H1 (cell line): ENCODE measurements around the gene ITM2B. TPM values are rescaled to one million over a fixed set of nuclear protein-coding genes. Genes with fewer than 3 reads are reported as not detected.

Experiments
- CTCF ChIA-PET: fragments of 300-600 bp; sonication (Branson Sonifier 250); formaldehyde crosslinking; loops from one replicate; lab custom pipeline; 2021; ENCODE audit not compliant: partially characterized antibody; lab: Charles Lee
- POLR2A ChIA-PET: fragments of 300-600 bp; sonication (Branson Sonifier 250); formaldehyde crosslinking; loops from one replicate; lab custom pipeline; 2021; ENCODE audit warnings: inconsistent platforms; ENCODE audit not compliant: partially characterized antibody; lab: Charles Lee
- DNase-seq, 2 experiments: peaks; one replicate each; pipeline versions ENCODE4 v3.0.0 to v3.0.0-alpha.2; 2010 to 2022; ENCODE audit warnings: low spot score in 2 of 2, low read depth in 1 of 2, mixed read lengths in 1 of 2
- FAIRE-seq: peaks from 2 replicates; lab custom pipeline; 2011; peaks lifted over from hg19 to GRCh38; lab: Jason Lieb, UNC
- H2AFZ ChIP-seq: 2 replicates; pipeline ENCODE4 v1.8.1; 2012; ENCODE audit warnings: low read length, inconsistent platforms
- H2AK5ac ChIP-seq: 2 replicates; pipeline ENCODE4 v1.6.1; 2013; ENCODE audit warnings: low read depth, low read length
- H2BK120ac ChIP-seq: replicated peaks from 2 replicates; pipeline ENCODE3; 2013; ENCODE audit warnings: low read depth, low read length, inconsistent platforms
- H2BK12ac ChIP-seq: 2 replicates; pipeline ENCODE4 v1.6.1; 2013; ENCODE audit warnings: low read depth, low read length
- H2BK15ac ChIP-seq: 2 replicates; pipeline ENCODE4 v1.6.1; 2013; ENCODE audit warnings: low read length
- H2BK20ac ChIP-seq: 2 replicates; pipeline ENCODE4 v1.6.1; 2013; ENCODE audit warnings: low read length
- H2BK5ac ChIP-seq: 2 replicates; pipeline ENCODE4 v1.6.1; 2013; ENCODE audit warnings: low read depth, low read length
- H3K14ac ChIP-seq: 2 replicates; pipeline ENCODE4 v1.6.1; 2013; ENCODE audit warnings: inconsistent platforms; ENCODE audit not compliant: insufficient read length
- H3K18ac ChIP-seq: 2 replicates; pipeline ENCODE4 v1.6.1; 2013; ENCODE audit warnings: low read length; ENCODE audit errors: extremely low read depth
- H3K23ac ChIP-seq: 2 replicates; pipeline ENCODE4 v1.6.1; 2013; ENCODE audit warnings: inconsistent platforms; ENCODE audit not compliant: insufficient read length
- H3K23me2 ChIP-seq: 2 replicates; pipeline ENCODE4 v1.6.1; 2013; ENCODE audit warnings: low read depth, low read length
- H3K27ac ChIP-seq: 2 replicates; pipeline ENCODE4 v1.6.1; 2011; ENCODE audit warnings: low read depth, low read length, inconsistent platforms
- H3K27me3 ChIP-seq, 4 experiments: replicated peaks in 1 of 4; 1 replicate in 1 of 4; 2 replicates in 3 of 4; pipeline versions ENCODE4 v1.6.1 to v1.8.1; 2011 to 2013; ENCODE audit warnings: low read length in 3 of 4, mild to moderate bottlenecking in 3 of 4, inconsistent platforms in 2 of 4, mixed read lengths in 2 of 4, moderate library complexity in 1 of 4; ENCODE audit not compliant: control insufficient read depth in 3 of 4, insufficient read depth in 3 of 4; ENCODE audit errors: extremely low read depth in 1 of 4
- H3K36me3 ChIP-seq, 4 experiments: 2 replicates each; pipeline versions ENCODE4 v1.6.1 to v1.8.1; 2011 to 2013; ENCODE audit warnings: mild to moderate bottlenecking in 4 of 4, low read length in 3 of 4, moderate library complexity in 2 of 4, control low read depth in 1 of 4, inconsistent platforms in 1 of 4; ENCODE audit not compliant: insufficient read depth in 4 of 4, control insufficient read depth in 2 of 4
- H3K4ac ChIP-seq: replicated peaks from 2 replicates; pipeline ENCODE3; 2013; ENCODE audit warnings: low read length, low read depth, mixed read lengths, inconsistent platforms; ENCODE audit not compliant: insufficient read length
- H3K4me1 ChIP-seq, 4 experiments: replicated peaks in 1 of 4; 1 replicate in 1 of 4; 2 replicates in 3 of 4; pipeline versions ENCODE4 v1.6.1 to v1.8.1; 2011 to 2013; ENCODE audit warnings: low read length in 3 of 4, inconsistent platforms in 2 of 4, mixed read lengths in 1 of 4; ENCODE audit not compliant: insufficient read depth in 4 of 4, control insufficient read depth in 3 of 4
- H3K4me2 ChIP-seq, 2 experiments: 2 replicates each; pipeline versions ENCODE4 v1.6.1 to v1.8.1; 2011 to 2013; ENCODE audit warnings: low read depth in 2 of 2, low read length in 2 of 2, control low read depth in 1 of 2, inconsistent platforms in 1 of 2, mild to moderate bottlenecking in 1 of 2; ENCODE audit not compliant: insufficient read depth in 1 of 2
- H3K4me3 ChIP-seq, 4 experiments: fragments of 200-600, 300-600 bp in 1 of 4; sonication (generic), shearing (Covaris generic), sonication (Bioruptor Twin) in 1 of 4; 2 replicates each; pipeline versions ENCODE4 v1.5.1 to v1.8.1; 2011 to 2016; ENCODE audit warnings: low read length in 4 of 4, low read depth in 3 of 4, control low read depth in 2 of 4, inconsistent platforms in 2 of 4, mild to moderate bottlenecking in 2 of 4, mixed read lengths in 1 of 4, moderate library complexity in 1 of 4; ENCODE audit not compliant: insufficient read depth in 2 of 4; ENCODE audit errors: extremely low read depth in 1 of 4
- H3K56ac ChIP-seq: replicated peaks from 2 replicates; pipeline ENCODE3; 2013; ENCODE audit warnings: low read depth, mild to moderate bottlenecking, mixed read lengths, low read length, inconsistent platforms; ENCODE audit not compliant: insufficient read length
- H3K79me1 ChIP-seq: 2 replicates; pipeline ENCODE4 v1.6.1; 2013; ENCODE audit warnings: low read depth, low read length, control low read depth
- H3K79me2 ChIP-seq, 2 experiments: 2 replicates each; pipeline versions ENCODE4 v1.6.1 to v1.8.1; 2012 to 2013; ENCODE audit warnings: low read length in 2 of 2, mild to moderate bottlenecking in 2 of 2, inconsistent platforms in 1 of 2; ENCODE audit not compliant: insufficient read depth in 2 of 2, control insufficient read depth in 1 of 2
- H3K9ac ChIP-seq, 4 experiments: replicated peaks in 1 of 4; 1 replicate in 1 of 4; 2 replicates in 3 of 4; pipeline versions ENCODE4 v1.6.1 to v1.8.1; 2011 to 2013; ENCODE audit warnings: low read depth in 3 of 4, low read length in 3 of 4, control low read depth in 2 of 4, mild to moderate bottlenecking in 2 of 4, moderate library complexity in 2 of 4, inconsistent platforms in 1 of 4; ENCODE audit errors: extremely low read depth in 1 of 4
- H3K9me3 ChIP-seq, 2 experiments: 2 replicates each; pipeline versions ENCODE4 v1.6.1 to v1.8.1; 2012 to 2013; ENCODE audit warnings: mild to moderate bottlenecking in 2 of 2, moderate library complexity in 2 of 2, control low read depth in 1 of 2, inconsistent platforms in 1 of 2, low read depth in 1 of 2, low read length in 1 of 2, mixed read lengths in 1 of 2; ENCODE audit not compliant: insufficient read depth in 2 of 2
- H4K20me1 ChIP-seq, 2 experiments: replicated peaks in 1 of 2; 2 replicates each; pipeline versions ENCODE3 to v1.8.1; 2011 to 2013; ENCODE audit warnings: inconsistent platforms in 2 of 2, low read length in 2 of 2, mild to moderate bottlenecking in 1 of 2; ENCODE audit not compliant: insufficient read depth in 2 of 2, control insufficient read depth in 1 of 2
- H4K5ac ChIP-seq: 2 replicates; pipeline ENCODE4 v1.6.1; 2013; ENCODE audit warnings: low read length, low read depth, mixed read lengths, inconsistent platforms; ENCODE audit not compliant: insufficient read length
- H4K8ac ChIP-seq: 2 replicates; pipeline ENCODE4 v1.8.0; 2013; ENCODE audit warnings: mild to moderate bottlenecking, moderate library complexity, low read length, inconsistent platforms; ENCODE audit not compliant: insufficient read depth; ENCODE audit errors: extremely low read depth
- H4K91ac ChIP-seq: replicated peaks from 2 replicates; pipeline ENCODE3; 2013; ENCODE audit warnings: low read length, mixed read lengths, inconsistent platforms; ENCODE audit not compliant: insufficient read length
- ASH2L ChIP-seq: fragments of 200-600, 300-600 bp; sonication (generic); IDR thresholded peaks from one replicate; pipeline ENCODE4 v1.7.1; 2017; ENCODE audit warnings: low read length
- CHD1 ChIP-seq: IDR thresholded peaks from 2 replicates; pipeline ENCODE4 v1.6.1; 2012; ENCODE audit warnings: low read depth, low read length, improper control_type of control experiment
- EP300 ChIP-seq, 2 experiments: IDR thresholded peaks; 1 replicate in 1 of 2; 2 replicates in 1 of 2; pipeline ENCODE4 v1.6.1; 2011 to 2012; ENCODE audit warnings: low read depth in 2 of 2, low read length in 2 of 2, mild to moderate bottlenecking in 2 of 2, borderline replicate concordance in 1 of 2, inconsistent platforms in 1 of 2, moderate library complexity in 1 of 2
- HDAC6 ChIP-seq: IDR thresholded peaks from one replicate; pipeline ENCODE4 v1.7.1; 2012; ENCODE audit warnings: low read depth, mild to moderate bottlenecking, inconsistent platforms, low read length, moderate library complexity
- RBBP5 ChIP-seq: IDR thresholded peaks from 2 replicates; pipeline ENCODE4 v1.7.1; 2012; ENCODE audit warnings: low read depth, mild to moderate bottlenecking, inconsistent platforms, low read length, moderate library complexity, borderline replicate concordance
- SAP30 ChIP-seq: fragments of 300-600 bp; sonication (generic); IDR thresholded peaks from 2 replicates; pipeline ENCODE4 v1.7.1; 2012; ENCODE audit warnings: low read length, moderate library complexity, mild to moderate bottlenecking, inconsistent platforms; ENCODE audit not compliant: insufficient read depth, insufficient replicate concordance
- SIN3A ChIP-seq, 2 experiments: IDR thresholded peaks in 1 of 2; conservative IDR thresholded peaks in 1 of 2; 2 replicates each; pipeline ENCODE4 v1.6.1; 2011 to 2012; ENCODE audit warnings: low read length in 2 of 2, improper control_type of control experiment in 1 of 2, low read depth in 1 of 2, mild to moderate bottlenecking in 1 of 2
- TAF1 ChIP-seq: IDR thresholded peaks from 2 replicates; pipeline ENCODE4 v1.6.1; 2011; ENCODE audit warnings: mild to moderate bottlenecking, low read depth, low read length
- TEAD4 ChIP-seq: IDR thresholded peaks from 2 replicates; pipeline ENCODE4 v1.6.1; 2012; ENCODE audit warnings: low read depth, low read length, inconsistent platforms, mixed read lengths
- ZNF274 ChIP-seq: IDR thresholded peaks from 2 replicates; pipeline ENCODE4 v1.7.0; 2012; ENCODE audit warnings: low read length, borderline replicate concordance; ENCODE audit errors: extremely low read depth
- WGBS, 2 experiments: shearing (Covaris generic) in 1 of 2; methylation state at CpG; one replicate each; pipeline versions ENCODE4 v1.1.6 to v1.1.7; 2013 to 2015; ENCODE audit warnings: low lambda C conversion rate in 2 of 2, mixed read lengths in 2 of 2, inconsistent platforms in 1 of 2, low coverage in 1 of 2, missing lambda C conversion rate in 1 of 2; ENCODE audit not compliant: insufficient replicate concordance in 2 of 2, insufficient coverage in 1 of 2, insufficient read length in 1 of 2; ENCODE audit errors: extremely low coverage in 1 of 2, missing lambda C conversion rate in 1 of 2; 5-methylcytosine and 5-hydroxymethylcytosine counted together
- polyA plus RNA-seq, 7 experiments: library from polyadenylated mRNA; depleted of rRNA in 3 of 7; stranded (reverse) in 5 of 7; unstranded in 2 of 7; fragments of >200 nt in 5 of 7; fragments of 200-250 nt in 2 of 7; gene quantifications; 1 replicate in 5 of 7; 2 replicates in 1 of 7; 4 replicates in 1 of 7; pipeline versions ENCODE4 v1.2.1 to v1.2.3, GENCODE V29; 2011 to 2013; ENCODE audit warnings: missing spikeins in 2 of 7, mixed read lengths in 2 of 7
- total RNA-seq: library from RNA; stranded (reverse); fragmentation: NEBNext Ultra II Directional; extraction: Animal tissue kit (Norgen Biotek cat#: 25700); gene quantifications from 2 replicates; pipeline ENCODE4 v1.2.1, GENCODE V29; 2021
- TF ChIP-seq, protein P1 (sequence below): IDR thresholded peaks from 2 replicates; pipeline ENCODE4 v1.6.1; 2012; ENCODE audit warnings: low read length, inconsistent platforms

The ITM2B gene
- total and polyA plus RNA-seq, 2 of the 8 experiments (the other 6 are each of a cell fraction or from before 2014, with no cell fraction given), result 132 to 184 TPM

DNA sequence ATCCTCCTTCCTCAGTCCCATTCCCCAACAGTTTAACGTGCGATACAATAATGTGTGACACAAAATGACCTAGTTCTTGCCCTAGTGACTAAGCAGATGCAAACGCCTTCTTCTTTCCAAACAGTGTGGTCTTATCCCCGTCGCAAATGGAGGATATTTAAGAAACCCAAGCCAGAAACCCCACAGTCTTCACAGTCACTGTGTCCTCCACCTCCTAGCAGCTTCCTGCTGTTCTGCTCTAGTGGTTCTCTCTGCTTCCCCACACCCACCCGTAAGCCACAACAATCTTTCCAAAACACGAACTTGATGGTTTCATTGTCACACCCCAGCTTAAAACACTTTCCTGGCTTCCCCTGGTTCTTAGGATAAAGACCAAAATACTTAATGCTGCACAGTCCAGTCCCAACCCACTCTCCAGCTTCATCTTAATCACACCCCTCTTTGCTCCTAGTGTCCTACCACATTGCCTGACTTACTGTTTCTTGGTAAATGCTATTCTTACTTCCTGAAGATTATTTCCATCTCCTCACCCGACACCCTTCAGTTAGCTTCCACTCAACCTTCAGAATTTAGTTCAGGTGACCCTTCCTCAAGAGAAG, 32.3 kb downstream of the ITM2B start:
- no peaks in the 10 kb centered on the region for H4K20me1 ChIP-seq
- no peak for DNase-seq
- H3K23me2 ChIP-seq, result no peaks in the 10 kb centered on the region
- H3K79me1 ChIP-seq, result no peaks in the 10 kb centered on the region
- H3K18ac ChIP-seq, result no peak overlapping the region
- no peak overlapping the region for H3K14ac ChIP-seq
- no peak overlapping the region for H2AFZ ChIP-seq
- peaks cover 0 to 29% (median 1%) of the 10 kb centered on the region in 4 experiments; a peak in 2 of 8 replicates for H3K36me3 ChIP-seq
- H3K9ac ChIP-seq, result no peak overlapping the region
- H4K5ac ChIP-seq, result no peak overlapping the region
- H3K23ac ChIP-seq, result no peak overlapping the region
- no peak overlapping the region for H2BK20ac ChIP-seq
- H2BK5ac ChIP-seq, result no peak overlapping the region
- no peak overlapping the region for H2AK5ac ChIP-seq
- H3K79me2 ChIP-seq, result no peaks in the 10 kb centered on the region
- no peak overlapping the region for H4K91ac ChIP-seq
- H2BK12ac ChIP-seq, result no peak overlapping the region
- FAIRE-seq, result no peak
- H3K9me3 ChIP-seq, result no peaks in the 10 kb centered on the region
- no peak overlapping the region for H3K4me3 ChIP-seq
- WGBS, 2 experiments, result 87% methylated on average over 8 of the region's 8 CpGs; no CpG with 5 or more reads in 1 of the 2 experiments
- H3K27me3 ChIP-seq, result no peaks in the 10 kb centered on the region
- ChIA-PET CTCF (interaction anchor here (0.8 to 2.7 kb wide), 4 partner anchors 20 to 504 kb away, joined by 3 to 11 read pairs (median 4); no protein-coding TSS in a partner anchor), POLR2A (interaction anchor here (0.9 kb wide), 1 partner anchor 11 kb away, joined by 5 read pairs; no protein-coding TSS in a partner anchor)
- H3K27ac ChIP-seq, result no peak overlapping the region
- H3K4me1 ChIP-seq, result peaks cover 0 to 2% (median 0%) of the 10 kb centered on the region in 4 experiments; a peak in 2 of 7 replicates
- H2BK15ac ChIP-seq, result no peak overlapping the region
- H3K4ac ChIP-seq, result no peak overlapping the region
- H4K8ac ChIP-seq, result no peak overlapping the region
- no peak overlapping the region for H3K4me2 ChIP-seq
- no peak overlapping the region for H3K56ac ChIP-seq
- no peak overlapping the region for H2BK120ac ChIP-seq
- TF ChIP-seq RBBP5 (no peak), HDAC6 (no peak), CHD1 (no peak), EP300 (IDR thresholded peaks at IDR 0.05; ENCODE audit: borderline replicate concordance in 1 of 2, low read depth in 2 of 2, low read length in 2 of 2) (no peak), TAF1 (no peak), SIN3A (conservative IDR thresholded peaks at IDR 0.05 in 1 of 2, IDR thresholded peaks at IDR 0.05 in 1 of 2; ENCODE audit: low read depth in 1 of 2, low read length in 2 of 2) (no peak), TEAD4 (no peak), ZNF274 (no peak), ASH2L (no peak), SAP30 (no peak)
- TF ChIP-seq, protein P1, sequence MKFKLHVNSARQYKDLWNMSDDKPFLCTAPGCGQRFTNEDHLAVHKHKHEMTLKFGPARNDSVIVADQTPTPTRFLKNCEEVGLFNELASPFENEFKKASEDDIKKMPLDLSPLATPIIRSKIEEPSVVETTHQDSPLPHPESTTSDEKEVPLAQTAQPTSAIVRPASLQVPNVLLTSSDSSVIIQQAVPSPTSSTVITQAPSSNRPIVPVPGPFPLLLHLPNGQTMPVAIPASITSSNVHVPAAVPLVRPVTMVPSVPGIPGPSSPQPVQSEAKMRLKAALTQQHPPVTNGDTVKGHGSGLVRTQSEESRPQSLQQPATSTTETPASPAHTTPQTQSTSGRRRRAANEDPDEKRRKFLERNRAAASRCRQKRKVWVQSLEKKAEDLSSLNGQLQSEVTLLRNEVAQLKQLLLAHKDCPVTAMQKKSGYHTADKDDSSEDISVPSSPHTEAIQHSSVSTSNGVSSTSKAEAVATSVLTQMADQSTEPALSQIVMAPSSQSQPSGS, result no peak
